ENCODE results near the gene PGAM2. TPM values are rescaled to one million over a fixed set of nuclear protein-coding genes. Genes with fewer than 3 reads are reported as not detected.

PGAM2 gene
- total RNA-seq, 2 donors from 2014 or later: 1.2 to 1.3 TPM

DNA sequence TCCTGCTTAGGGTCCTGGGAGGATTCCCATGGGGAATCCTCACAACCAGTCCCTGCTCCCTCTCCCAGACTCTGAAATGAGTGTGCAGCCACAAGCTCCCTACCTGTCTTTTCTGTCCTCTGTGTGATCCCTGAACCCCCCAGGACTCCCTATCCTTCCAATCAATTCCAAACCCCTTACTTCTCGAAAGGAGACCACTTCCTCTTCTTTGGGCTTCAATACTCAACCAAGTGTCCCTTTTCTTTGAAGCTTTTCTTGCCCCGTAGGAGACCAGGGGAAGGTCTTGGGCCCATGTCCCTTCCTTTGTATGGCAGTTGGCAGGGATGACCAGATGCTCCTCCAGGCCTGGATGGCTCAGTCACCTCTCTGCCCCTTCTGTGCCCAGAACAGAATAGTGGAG, 40.5 kb upstream of the PGAM2 start:
- DNase-seq: no peak
- Histone ChIP-seq H3K9ac (ENCODE audit: extremely low read depth, low read length, poor library complexity, severe bottlenecking) (no peak overlapping the region), H3K9me3 (ENCODE audit: control insufficient read depth, low read length) (no peaks in the 10 kb centered on the region), H3K27ac (ENCODE audit: low read depth, low read length) (no peak overlapping the region), H3K4me1 (ENCODE audit: control insufficient read depth, insufficient read depth, low read length) (no peaks in the 10 kb centered on the region), H3K4me3 (ENCODE audit: low read length) (no peak overlapping the region), H3K36me3 (ENCODE audit: control insufficient read depth, insufficient read depth, low read length) (no peaks in the 10 kb centered on the region), H3K27me3 (ENCODE audit: control insufficient read depth, insufficient read depth, low read length, poor library complexity, severe bottlenecking) (peaks cover 5% of the 10 kb centered on the region)
- Mint-ChIP-seq H3K9me3 (no peaks in the 10 kb centered on the region), H3K4me1 (peaks cover 8% of the 10 kb centered on the region), H3K27ac (no peak overlapping the region), H3K36me3 (ENCODE audit: low read depth) (peaks cover 10% of the 10 kb centered on the region), H3K4me3 (peak overlapping the region; percentile 66), H3K27me3 (ENCODE audit: insufficient read depth) (peaks cover 21% of the 10 kb centered on the region)
- no peak for TF ChIP-seq CTCF (conservative IDR thresholded peaks at IDR 0.05)
- WGBS, 2 experiments (ENCODE audit: insufficient coverage in 1 of 2, insufficient read length in 1 of 2): 92 to 100% methylated on average over 2 of the region's 2 CpGs

- Histone ChIP-seq H3K4me1 (ENCODE audit: control insufficient read depth, insufficient read depth, low read length) (no peaks in the 10 kb centered on the region), H3K9me3 (ENCODE audit: control insufficient read depth, low read length) (no peaks in the 10 kb centered on the region), H3K36me3 (ENCODE audit: control insufficient read depth, insufficient read depth, low read length) (no peaks in the 10 kb centered on the region), H3K27me3 (ENCODE audit: control insufficient read depth, insufficient read depth, low read length, poor library complexity, severe bottlenecking) (peaks cover 5% of the 10 kb centered on the region), H3K27ac (ENCODE audit: low read depth, low read length) (no peak overlapping the region), H3K9ac (ENCODE audit: extremely low read depth, low read length, poor library complexity, severe bottlenecking) (peak overlapping the region; percentile 53), H3K4me3 (ENCODE audit: low read length) (peak overlapping the region; percentile 70)
- Mint-ChIP-seq H3K4me1 (peaks cover 8% of the 10 kb centered on the region), H3K27me3 (ENCODE audit: insufficient read depth) (peaks cover 21% of the 10 kb centered on the region), H3K36me3 (ENCODE audit: low read depth) (peaks cover 6% of the 10 kb centered on the region), H3K4me3 (peak overlapping the region; percentile 66), H3K27ac (no peak overlapping the region), H3K9me3 (no peaks in the 10 kb centered on the region)
- WGBS, 2 experiments (ENCODE audit: insufficient coverage in 1 of 2, insufficient read length in 1 of 2): 28 to 31% methylated on average over 12 to 28 of the region's 28 CpGs
- no peak for TF ChIP-seq CTCF (conservative IDR thresholded peaks at IDR 0.05)
- DNase-seq: peak; percentile 72
Measured at GRCh38 chr7:44104860-44105771, 39.7 kb upstream of the PGAM2 start.

GRCh38 chr7:44103923-44104859, 38.8 kb upstream of the PGAM2 start, which contains the start of gene AEBP1:
AEBP1 (plus strand) TSS chr7:44104345; CDS start chr7:44104666, 321 bp downstream.
- 3 to 50% methylated on average over 2 to 70 of the region's 87 CpGs for WGBS, 2 experiments (ENCODE audit: insufficient coverage in 1 of 2, insufficient read length in 1 of 2)
- Mint-ChIP-seq H3K9me3 (no peaks in the 10 kb centered on the region), H3K36me3 (ENCODE audit: low read depth) (no peaks in the 10 kb centered on the region), H3K27ac (no peak within 1 kb of the TSS), H3K27me3 (ENCODE audit: insufficient read depth) (peaks cover 21% of the 10 kb centered on the region), H3K4me1 (peaks cover 8% of the 10 kb centered on the region), H3K4me3 (peak within 1 kb of the TSS; percentile 66)
- peak within 1 kb of the TSS; percentile 53 for H3K9ac ChIP-seq (ENCODE audit: extremely low read depth, low read length, poor library complexity, severe bottlenecking)
- peaks cover 5% of the 10 kb centered on the region for H3K27me3 ChIP-seq (ENCODE audit: control insufficient read depth, insufficient read depth, low read length, poor library complexity, severe bottlenecking)
- H3K27ac ChIP-seq (ENCODE audit: low read depth, low read length): no peak within 1 kb of the TSS
- TF ChIP-seq CTCF (conservative IDR thresholded peaks at IDR 0.05): peak; percentile 44
- no peaks in the 10 kb centered on the region for H3K4me1 ChIP-seq (ENCODE audit: control insufficient read depth, insufficient read depth, low read length)
- H3K36me3 ChIP-seq (ENCODE audit: control insufficient read depth, insufficient read depth, low read length): no peaks in the 10 kb centered on the region
- peak within 1 kb of the TSS; percentile 70 for H3K4me3 ChIP-seq (ENCODE audit: low read length)
- peak; percentile 86 for DNase-seq
- no peaks in the 10 kb centered on the region for H3K9me3 ChIP-seq (ENCODE audit: control insufficient read depth, low read length)

All from endodermal cell (in vitro differentiated cells).